ENCODE measurements around the gene NCK2.

The NCK2 gene

GRCh38 chr2:105903051-105903674 is 158.5 kb downstream of the NCK2 start:
- no peak for DNase-seq

- no peak for DNase-seq
Observed at GRCh38 chr2:105904938-105905337, 160.2 kb downstream of the NCK2 start.

GRCh38 chr2:105906481-105906880 is 161.8 kb downstream of the NCK2 start:
- no peak for DNase-seq

GRCh38 chr2:105907184-105907583 is 162.5 kb downstream of the NCK2 start:
- no peak for DNase-seq

GRCh38 chr2:105909215-105909614 is 164.5 kb downstream of the NCK2 start:
- DNase-seq = no peak

- DNase-seq = peak; percentile 89
Observed at GRCh38 chr2:105910497-105911238, 166.0 kb downstream of the NCK2 start.

GRCh38 chr2:105911425-105911824 is 166.7 kb downstream of the NCK2 start:
- DNase-seq = no peak

- DNase-seq = no peak
Observed at GRCh38 chr2:105912081-105912480, 167.4 kb downstream of the NCK2 start.

- DNase-seq = no peak
Observed at GRCh38 chr2:105915005-105915558, 170.4 kb downstream of the NCK2 start.

- no peak for DNase-seq
Observed at GRCh38 chr2:105917226-105917625, 172.5 kb downstream of the NCK2 start.

- no peak for DNase-seq
Observed at GRCh38 chr2:105917688-105918087, 173.0 kb downstream of the NCK2 start.

- peak; percentile 95 for DNase-seq
Observed at GRCh38 chr2:105919191-105919811, 174.6 kb downstream of the NCK2 start.

GRCh38 chr2:105919826-105920225 is 175.1 kb downstream of the NCK2 start:
- DNase-seq = peak; percentile 75

- no peak for DNase-seq
Observed at GRCh38 chr2:105924271-105924670, 179.6 kb downstream of the NCK2 start.

GRCh38 chr2:105924932-105925331 is 180.2 kb downstream of the NCK2 start:
- no peak for DNase-seq

- DNase-seq = no peak
Observed at GRCh38 chr2:105925390-105925789, 180.7 kb downstream of the NCK2 start.

GRCh38 chr2:105926960-105927678 is 182.4 kb downstream of the NCK2 start:
- no peak for DNase-seq

- no peak for DNase-seq
Observed at GRCh38 chr2:105928086-105928485, 183.4 kb downstream of the NCK2 start.

- DNase-seq = no peak
Observed at GRCh38 chr2:105928563-105928962, 183.9 kb downstream of the NCK2 start.

- DNase-seq = no peak
Observed at GRCh38 chr2:105929516-105929915, 184.8 kb downstream of the NCK2 start.

- no peak for DNase-seq
Observed at GRCh38 chr2:105932582-105932981, 187.9 kb downstream of the NCK2 start.

GRCh38 chr2:105933906-105934305 is 189.2 kb downstream of the NCK2 start:
- peak; percentile 20 for DNase-seq

GRCh38 chr2:105934467-105934866 is 189.8 kb downstream of the NCK2 start:
- no peak for DNase-seq

All from DMS53 (cell line).